HG02571 (cell line): Measurements from ENCODE around the gene TSHB.
A peak's percentile ranks its signal among the peaks of the same experiment; 100 is the strongest.
"Not testable (repeated sequence)": the region's sequence is repeated elsewhere in the genome, so short reads cannot be mapped to it uniquely, and the experiment has no call there.

Source experiments
- ATAC-seq: cut with Tn5 transposase; IDR thresholded peaks from one replicate; pipeline ENCODE4 v1.9.1; 2021; ENCODE audit warnings: mild to moderate bottlenecking, moderate library complexity; ENCODE audit not compliant: unreplicated experiment

Gene TSHB

GRCh38 chr1:115029526-115029925, at the start of gene TSHB:
TSS of gene TSHB (plus strand) at chr1:115029826. CDS start at chr1:115033363, 3,537 bp downstream.
- no peak for ATAC-seq

GRCh38 chr1:114982251-114982650, 47.4 kb upstream of the TSHB start:
- ATAC-seq, result no peak

GRCh38 chr1:114986286-114986685, 43.3 kb upstream of the TSHB start:
- ATAC-seq, result no peak

- no peak for ATAC-seq
These were observed 41.5 kb upstream of the TSHB start for GRCh38 chr1:114988095-114988494.

GRCh38 chr1:114997510-114998289, 31.9 kb upstream of the TSHB start:
- ATAC-seq, result no peak

GRCh38 chr1:115006191-115006590, 23.4 kb upstream of the TSHB start:
- ATAC-seq, result no peak

- ATAC-seq, result no peak
These were observed 17.6 kb upstream of the TSHB start for GRCh38 chr1:115012006-115012405.

- no peak for ATAC-seq
These were observed 17.2 kb upstream of the TSHB start for GRCh38 chr1:115012434-115012833.

GRCh38 chr1:115013792-115014191, 15.8 kb upstream of the TSHB start:
- no peak for ATAC-seq

- not testable (repeated sequence) for ATAC-seq
These were observed 10.1 kb upstream of the TSHB start for GRCh38 chr1:115019549-115019948.

- no peak for ATAC-seq
These were observed 8.5 kb upstream of the TSHB start for GRCh38 chr1:115021145-115021544.

- ATAC-seq, result no peak
These were observed 6.0 kb upstream of the TSHB start for GRCh38 chr1:115023593-115023992.

GRCh38 chr1:115031595-115031994, 2.0 kb downstream of the TSHB start:
- no peak for ATAC-seq

GRCh38 chr1:115035652-115036051, 6.0 kb downstream of the TSHB start:
- no peak for ATAC-seq

- no peak for ATAC-seq
These were observed 7.3 kb downstream of the TSHB start for GRCh38 chr1:115036814-115037507.

- no peak for ATAC-seq
These were observed 10.9 kb downstream of the TSHB start for GRCh38 chr1:115040501-115040900.

- no peak for ATAC-seq
These were observed 12.0 kb downstream of the TSHB start for GRCh38 chr1:115041654-115042053.

GRCh38 chr1:115046751-115047150, 17.1 kb downstream of the TSHB start:
- no peak for ATAC-seq

GRCh38 chr1:115051850-115052249, 22.2 kb downstream of the TSHB start:
- no peak for ATAC-seq

- peak; percentile 80 for ATAC-seq
These were observed 22.9 kb downstream of the TSHB start for GRCh38 chr1:115052454-115053083.

GRCh38 chr1:115056395-115056798, 26.8 kb downstream of the TSHB start:
- ATAC-seq, result no peak
